ENCODE results near the gene SLC25A40. TPM values are rescaled to one million over a fixed set of nuclear protein-coding genes. Genes with fewer than 3 reads are reported as not detected.

Gene SLC25A40
- total RNA-seq, 1 experiment from 2014 or later = 32.4 TPM

- Histone ChIP-seq H3K9ac (ENCODE audit: low read length) (no peak overlapping the region), H3K27ac (ENCODE audit: low read depth, low read length) (no peak overlapping the region), H3K4me2 (ENCODE audit: low read length) (no peak overlapping the region), H3K4me1 (ENCODE audit: control insufficient read depth in 1 of 2, insufficient read depth in 2 of 2, low read length in 2 of 2) (no peaks in the 10 kb centered on the region), H3K27me3 (ENCODE audit: insufficient read depth, low read length) (no peaks in the 10 kb centered on the region), H3K4me3 (replicated peaks in 1 of 2; ENCODE audit: low read depth in 1 of 2, low read length in 2 of 2) (no peak overlapping the region), H3K9me3 (ENCODE audit: control insufficient read depth in 1 of 2, insufficient read depth in 1 of 2, low read depth in 1 of 2, low read length in 2 of 2) (no peaks in the 10 kb centered on the region), H3K36me3 (ENCODE audit: control insufficient read depth in 1 of 2, insufficient read depth in 2 of 2, low read length in 2 of 2) (peaks cover 0 to 6% of the 10 kb centered on the region in 2 experiments; a peak in 1 of 4 replicates), H3K9me2 (ENCODE audit: insufficient read depth) (no peaks in the 10 kb centered on the region), H2AFZ (ENCODE audit: low read depth, low read length, poor library complexity, severe bottlenecking) (no peak overlapping the region), H3K79me2 (ENCODE audit: insufficient read depth, low read length) (no peaks in the 10 kb centered on the region), H4K20me1 (ENCODE audit: insufficient read depth) (no peaks in the 10 kb centered on the region)
- no peak for TF ChIP-seq YY1 (IDR thresholded peaks at IDR 0.05; ENCODE audit: extremely low read depth, insufficient replicate concordance, low read depth, low read length)
- no peak for TF ChIP-seq ATF3 (IDR thresholded peaks at IDR 0.05)
- no peak for TF ChIP-seq ZFX (IDR thresholded peaks at IDR 0.05)
- TF ChIP-seq REST (IDR thresholded peaks at IDR 0.05; ENCODE audit: low read depth) = no peak
- TF ChIP-seq EZH2 (IDR thresholded peaks at IDR 0.05) = no peak
- TF ChIP-seq CBX3 (IDR thresholded peaks at IDR 0.05; ENCODE audit: low read depth) = no peak
- no peak for TF ChIP-seq CEBPB (IDR thresholded peaks at IDR 0.05; ENCODE audit: low read depth)
- no peak for TF ChIP-seq SIN3A (IDR thresholded peaks at IDR 0.05; ENCODE audit: low read depth)
- TF ChIP-seq POLR2AphosphoS5 (IDR thresholded peaks at IDR 0.05; ENCODE audit: low read depth, low read length) = no peak
- no peak for TF ChIP-seq EZH2phosphoT487 (IDR thresholded peaks at IDR 0.05; ENCODE audit: borderline replicate concordance)
- TF ChIP-seq CTCF (IDR thresholded peaks at IDR 0.05 in 2 of 3, conservative IDR thresholded peaks at IDR 0.05 in 1 of 3; ENCODE audit: borderline replicate concordance in 1 of 3, insufficient read depth in 1 of 3, low read depth in 2 of 3, low read length in 2 of 3) = no peak
- ChIA-PET CTCF (no interaction called here), RAD21 (ENCODE audit: low non-redundant PET in 1 of 2, low total read pairs in 2 of 2, uncharacterized antibody in 2 of 2, unreplicated experiment in 2 of 2) (no interaction called here), POLR2A (no interaction called here)
- ATAC-seq (no peak), DNase-seq (ENCODE audit: low read depth, low spot score) (no peak)
- BruUV-seq (replicated peaks) = no TSS peak
- intact Hi-C loops (cut with micrococcal nuclease) = no loop called here
Measured at GRCh38 chr7:87912121-87912520, 36.0 kb upstream of the SLC25A40 start.
